ENCODE measurements around the gene SPP2. TPM values are rescaled to one million over a fixed set of nuclear protein-coding genes. Genes with fewer than 3 reads are reported as not detected.

Gene SPP2
- polyA plus RNA-seq, 1 donor from 2014 or later, result not detected

- H3K4me1 Mint-ChIP-seq, result peaks cover 12 to 16% (median 13%) of the 10 kb centered on the region in 3 donors
- H3K27me3 Mint-ChIP-seq, result peaks cover 11% of the 10 kb centered on the region
- no peak overlapping the region for H3K27ac Mint-ChIP-seq
- H3K9me3 Mint-ChIP-seq, result no peaks in the 10 kb centered on the region
- no peak overlapping the region for H3K4me3 Mint-ChIP-seq
- H3K36me3 Mint-ChIP-seq, result peaks cover 1% of the 10 kb centered on the region
These were observed 44.8 kb downstream of the SPP2 start for GRCh38 chr2:234095301-234095700.

DNA sequence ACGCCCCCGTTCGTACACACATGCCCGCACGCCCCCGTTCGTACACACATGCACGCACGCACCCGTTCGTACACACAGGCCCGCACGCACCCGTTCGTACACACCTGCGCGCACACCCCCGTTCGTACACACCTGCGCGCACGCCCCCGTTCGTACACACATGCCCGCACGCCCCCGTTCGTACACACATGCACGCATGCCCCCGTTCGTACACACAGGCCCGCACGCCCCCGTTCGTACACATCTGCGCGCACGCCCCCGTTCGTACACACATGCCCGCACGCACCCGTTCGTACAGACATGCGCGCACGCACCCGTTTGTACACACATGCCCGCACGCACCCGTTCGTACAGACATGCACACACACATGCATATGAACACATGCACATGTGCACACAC is 45.7 kb downstream of the SPP2 start:
- peaks cover 12 to 16% (median 13%) of the 10 kb centered on the region in 3 donors for H3K4me1 Mint-ChIP-seq
- no peaks in the 10 kb centered on the region for H3K9me3 Mint-ChIP-seq
- H3K36me3 Mint-ChIP-seq, result peaks cover 1% of the 10 kb centered on the region
- no peak overlapping the region for H3K27ac Mint-ChIP-seq
- peak overlapping the region in 1 of 4 donors; percentile 29 for H3K4me3 Mint-ChIP-seq
- H3K27me3 Mint-ChIP-seq, result peaks cover 11% of the 10 kb centered on the region

- Mint-ChIP-seq H3K27ac (no peak overlapping the region), H3K4me1 (peaks cover 12 to 16% (median 14%) of the 10 kb centered on the region in 3 donors), H3K36me3 (peaks cover 1% of the 10 kb centered on the region), H3K27me3 (peaks cover 12% of the 10 kb centered on the region), H3K4me3 (peak overlapping the region in 1 of 4 donors; percentile 73), H3K9me3 (no peaks in the 10 kb centered on the region)
These were observed 48.2 kb downstream of the SPP2 start for GRCh38 chr2:234098681-234099080.

GRCh38 chr2:234099266-234099665 is 48.8 kb downstream of the SPP2 start:
- Mint-ChIP-seq H3K27me3 (peaks cover 13% of the 10 kb centered on the region), H3K9me3 (no peaks in the 10 kb centered on the region), H3K4me1 (peaks cover 12 to 16% (median 14%) of the 10 kb centered on the region in 3 donors), H3K4me3 (peak overlapping the region in 1 of 4 donors; percentile 73), H3K27ac (no peak overlapping the region), H3K36me3 (peaks cover 1% of the 10 kb centered on the region)

DNA sequence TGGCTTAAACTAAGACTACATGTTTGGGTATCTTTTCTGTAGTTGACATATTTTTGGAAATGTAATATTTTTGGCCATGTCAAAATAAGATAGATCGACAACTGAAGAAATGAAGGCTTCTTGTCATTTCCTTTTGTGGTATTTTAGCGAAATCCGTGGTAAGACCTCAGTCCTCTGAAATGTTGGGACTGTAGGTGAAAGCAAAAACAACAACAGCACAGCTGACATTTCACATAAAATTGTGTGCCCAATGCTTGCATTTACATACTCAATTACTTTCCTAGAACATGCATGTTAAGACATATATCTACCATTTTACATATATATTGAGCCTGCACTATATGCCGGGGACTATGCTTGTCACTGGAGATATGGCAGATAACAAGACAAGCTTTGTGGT is 50.2 kb downstream of the SPP2 start:
- Mint-ChIP-seq H3K27me3 (peaks cover 15% of the 10 kb centered on the region), H3K4me1 (peaks cover 12 to 16% (median 14%) of the 10 kb centered on the region in 3 donors), H3K36me3 (peaks cover 1% of the 10 kb centered on the region), H3K4me3 (no peak overlapping the region), H3K9me3 (no peaks in the 10 kb centered on the region), H3K27ac (no peak overlapping the region)

DNA sequence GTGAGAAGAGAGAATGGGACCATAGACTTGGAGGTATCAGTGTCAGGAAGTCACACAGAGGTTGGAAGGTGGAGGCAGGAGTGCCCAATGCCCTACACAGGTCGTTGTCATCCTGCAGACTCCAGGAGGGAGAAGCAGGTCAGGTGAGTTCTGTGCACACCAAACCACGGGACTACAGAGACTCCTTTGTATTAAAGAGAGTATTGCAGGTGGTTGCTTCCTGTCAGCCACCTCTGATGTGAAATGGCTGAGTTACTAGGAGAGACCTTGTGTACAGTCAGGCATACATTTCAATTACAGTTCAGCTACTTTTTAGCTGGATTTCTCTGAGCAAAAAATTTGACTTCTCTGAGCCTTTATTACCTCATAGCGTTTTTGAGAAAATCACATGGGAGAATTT is 51.6 kb downstream of the SPP2 start:
- no peak overlapping the region for H3K27ac Mint-ChIP-seq
- peaks cover 18% of the 10 kb centered on the region for H3K27me3 Mint-ChIP-seq
- H3K9me3 Mint-ChIP-seq, result no peaks in the 10 kb centered on the region
- H3K4me3 Mint-ChIP-seq, result no peak overlapping the region
- H3K36me3 Mint-ChIP-seq, result peaks cover 1% of the 10 kb centered on the region
- peaks cover 12 to 16% (median 14%) of the 10 kb centered on the region in 3 donors for H3K4me1 Mint-ChIP-seq

DNA sequence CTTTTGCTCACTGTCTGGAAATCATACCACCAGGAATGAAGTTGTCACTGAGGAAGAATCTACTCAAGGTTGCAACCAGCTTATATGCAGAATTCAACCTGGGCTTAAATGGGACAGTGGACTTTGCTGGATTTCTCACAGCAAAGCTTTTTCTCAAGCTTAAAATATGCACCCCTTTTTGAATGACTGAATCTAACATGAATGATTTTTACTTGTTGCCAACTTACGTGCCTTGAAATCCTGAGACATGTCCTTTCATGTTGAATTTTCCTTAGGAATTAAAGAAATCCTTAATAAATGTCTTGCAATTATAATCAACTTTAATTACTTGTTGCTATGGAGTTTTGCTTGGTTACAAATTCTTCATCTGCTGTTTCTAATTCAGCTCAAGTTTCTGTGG is 57.4 kb downstream of the SPP2 start:
- H3K9me3 Mint-ChIP-seq, result no peaks in the 10 kb centered on the region
- H3K36me3 Mint-ChIP-seq, result no peaks in the 10 kb centered on the region
- no peak overlapping the region for H3K4me3 Mint-ChIP-seq
- H3K27ac Mint-ChIP-seq, result no peak overlapping the region
- H3K4me1 Mint-ChIP-seq, result no peaks in the 10 kb centered on the region
- H3K27me3 Mint-ChIP-seq, result peaks cover 10% of the 10 kb centered on the region

DNA sequence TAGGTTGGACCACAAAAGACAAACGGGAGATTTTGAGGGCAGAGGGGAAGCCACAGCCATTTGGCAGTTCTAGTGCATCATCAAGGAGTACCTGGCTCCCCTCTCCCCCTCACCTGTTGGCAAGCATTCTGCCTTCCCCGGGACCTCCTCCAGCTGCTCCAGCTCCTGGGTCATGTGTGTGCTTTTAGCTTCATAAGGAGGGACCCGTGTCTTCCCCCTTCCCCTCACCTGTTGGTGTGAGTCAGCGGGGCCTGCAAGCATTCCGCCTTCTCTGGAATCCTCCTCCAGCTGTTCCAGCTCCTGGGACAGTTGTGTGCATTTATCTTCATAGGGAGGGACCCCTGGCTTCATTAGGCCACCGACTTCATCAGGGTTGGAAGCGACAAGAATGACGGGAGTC is 58.8 kb downstream of the SPP2 start:
- Mint-ChIP-seq H3K4me3 (no peak overlapping the region), H3K9me3 (peaks cover 0 to 3% (median 0%) of the 10 kb centered on the region in 3 donors), H3K27me3 (peaks cover 5% of the 10 kb centered on the region), H3K27ac (no peak overlapping the region), H3K4me1 (no peaks in the 10 kb centered on the region), H3K36me3 (no peaks in the 10 kb centered on the region)

DNA sequence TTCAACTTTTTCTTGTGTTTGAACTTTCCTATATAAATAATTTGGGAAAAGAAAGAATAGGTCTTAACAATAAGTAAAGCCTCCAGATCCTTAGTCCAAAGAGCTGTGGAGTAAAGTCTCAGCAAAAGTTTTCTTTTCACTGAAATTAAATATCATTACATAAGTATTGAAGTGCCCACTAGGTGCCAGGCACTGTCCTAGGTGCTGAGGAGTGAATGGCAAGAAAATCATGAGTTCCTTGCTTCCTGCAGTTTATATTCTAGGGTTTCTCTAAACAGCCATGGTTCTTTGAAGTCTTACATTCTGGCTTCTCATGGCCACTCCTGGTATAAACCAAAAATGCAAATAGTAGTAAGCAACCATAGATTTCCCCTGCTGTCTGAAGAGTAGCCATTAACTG is 59.7 kb downstream of the SPP2 start:
- no peaks in the 10 kb centered on the region for H3K36me3 Mint-ChIP-seq
- no peaks in the 10 kb centered on the region for H3K4me1 Mint-ChIP-seq
- no peak overlapping the region for H3K4me3 Mint-ChIP-seq
- peaks cover 0 to 3% (median 0%) of the 10 kb centered on the region in 3 donors for H3K9me3 Mint-ChIP-seq
- H3K27ac Mint-ChIP-seq, result no peak overlapping the region
- H3K27me3 Mint-ChIP-seq, result peaks cover 11% of the 10 kb centered on the region

GRCh38 chr2:234111523-234111922 is 61.0 kb downstream of the SPP2 start:
- Mint-ChIP-seq H3K4me3 (no peak overlapping the region), H3K27me3 (peaks cover 6% of the 10 kb centered on the region), H3K27ac (no peak overlapping the region), H3K9me3 (peaks cover 0 to 3% (median 0%) of the 10 kb centered on the region in 3 donors), H3K36me3 (no peaks in the 10 kb centered on the region), H3K4me1 (no peaks in the 10 kb centered on the region)

DNA sequence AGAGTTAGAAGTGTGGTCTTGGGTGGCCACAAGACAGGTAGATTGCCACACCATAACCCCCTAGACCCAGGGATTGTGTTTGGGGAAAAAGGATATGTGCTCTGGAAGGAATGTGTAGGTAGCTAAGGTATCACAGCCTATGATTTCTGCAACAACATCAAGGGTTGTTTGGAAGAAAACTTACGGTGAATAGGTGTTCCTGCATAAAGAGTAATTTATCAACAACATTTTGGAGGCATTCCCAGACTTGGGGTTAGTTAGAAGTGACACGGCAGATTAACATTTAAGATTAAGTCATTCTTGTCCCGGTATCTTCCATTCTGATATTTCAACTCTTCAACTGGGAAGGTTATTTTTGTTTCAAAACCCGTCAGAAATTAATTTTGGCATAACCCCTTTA is 65.5 kb downstream of the SPP2 start:
- Mint-ChIP-seq H3K27ac (no peak overlapping the region), H3K4me3 (no peak overlapping the region), H3K36me3 (no peaks in the 10 kb centered on the region), H3K27me3 (peaks cover 18% of the 10 kb centered on the region), H3K9me3 (peaks cover 0 to 3% (median 0%) of the 10 kb centered on the region in 3 donors), H3K4me1 (no peaks in the 10 kb centered on the region)

DNA sequence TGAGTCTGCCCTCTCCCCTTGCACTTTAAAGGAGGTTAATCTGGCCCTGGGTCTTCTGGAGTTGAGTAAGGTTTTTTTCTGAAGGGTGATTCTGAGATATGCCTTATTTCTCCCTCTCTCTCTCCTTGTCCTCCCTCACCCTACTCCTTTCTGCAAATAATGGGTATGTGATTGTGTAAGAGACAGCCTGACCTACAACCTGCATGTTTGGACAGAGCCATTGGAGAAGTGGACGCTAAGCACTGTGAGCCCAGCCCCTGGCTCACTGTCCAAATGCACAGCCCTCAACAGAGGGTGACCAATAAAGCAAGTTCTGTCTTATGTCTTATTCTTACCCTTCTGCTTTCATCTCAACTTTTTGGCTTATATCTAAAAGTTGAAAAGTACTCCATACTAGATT is 71.5 kb downstream of the SPP2 start:
- Mint-ChIP-seq H3K9me3 (no peaks in the 10 kb centered on the region), H3K27ac (no peak overlapping the region), H3K4me1 (no peaks in the 10 kb centered on the region), H3K27me3 (peaks cover 10% of the 10 kb centered on the region), H3K4me3 (no peak overlapping the region), H3K36me3 (peaks cover 3% of the 10 kb centered on the region)

DNA sequence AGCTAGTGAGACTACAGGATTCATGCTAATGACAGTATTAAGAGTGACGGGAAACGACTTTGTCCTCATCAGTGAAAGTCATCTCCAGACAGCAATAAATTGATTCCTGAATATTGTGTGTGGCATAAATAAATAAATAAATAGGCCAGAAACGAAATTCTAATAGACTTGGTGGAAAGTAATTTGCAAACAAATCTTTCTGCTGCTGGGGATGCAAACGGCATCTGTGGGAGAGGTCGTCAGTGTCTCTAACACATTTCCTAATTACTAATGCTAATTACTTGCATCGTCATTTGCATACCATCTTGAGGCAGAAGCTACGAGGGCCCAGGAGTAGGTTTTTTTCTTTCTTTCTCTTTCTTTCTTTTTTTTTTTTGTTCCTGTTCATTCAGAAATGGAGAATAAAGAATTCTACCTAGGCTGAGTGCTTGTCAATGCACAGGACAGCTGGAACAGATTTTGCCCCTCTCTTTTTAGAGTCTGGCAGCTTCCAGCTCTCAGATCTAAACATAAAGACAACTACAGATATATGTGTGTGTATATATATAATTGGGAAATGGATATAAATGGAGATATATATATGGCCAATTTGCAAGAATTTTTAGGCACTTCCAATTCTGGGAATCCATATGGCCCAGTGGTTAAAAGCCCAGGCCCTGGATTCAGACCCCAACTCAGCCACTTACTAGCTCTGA is 75.1 kb downstream of the SPP2 start:
- Mint-ChIP-seq H3K4me1 (no peaks in the 10 kb centered on the region), H3K9me3 (no peaks in the 10 kb centered on the region), H3K4me3 (no peak overlapping the region), H3K27ac (no peak overlapping the region), H3K27me3 (peaks cover under 1% of the 10 kb centered on the region), H3K36me3 (peaks cover 3% of the 10 kb centered on the region)

- Mint-ChIP-seq H3K9me3 (no peaks in the 10 kb centered on the region), H3K36me3 (peaks cover 3% of the 10 kb centered on the region), H3K27ac (no peak overlapping the region), H3K4me3 (no peak overlapping the region), H3K4me1 (no peaks in the 10 kb centered on the region), H3K27me3 (no peaks in the 10 kb centered on the region)
These were observed 75.6 kb downstream of the SPP2 start for GRCh38 chr2:234126146-234126470.
